NCI-H2029 (cell line): ENCODE measurements around the gene MICU1.

ENCODE experiments used
- DNase-seq: peaks from one replicate; lab custom pipeline; 2025; lab: John Stamatoyannopoulos, UW

The MICU1 gene

GRCh38 chr10:72630144-72630543, 4.3 kb upstream of the MICU1 start:
- DNase-seq, result no peak

GRCh38 chr10:72626444-72626754, 520 bp upstream of the MICU1 start:
- DNase-seq, result no peak

- no peak for DNase-seq
Observed at GRCh38 chr10:72625276-72625607, 637 bp downstream of the MICU1 start.

- DNase-seq, result no peak
Observed at GRCh38 chr10:72622271-72622670, 3.6 kb downstream of the MICU1 start.

- DNase-seq, result no peak
Observed at GRCh38 chr10:72616716-72617115, 9.2 kb downstream of the MICU1 start.

GRCh38 chr10:72615970-72616369, 9.9 kb downstream of the MICU1 start:
- no peak for DNase-seq

GRCh38 chr10:72612203-72612826, 13.6 kb downstream of the MICU1 start:
- DNase-seq, result peak; percentile 63

- no peak for DNase-seq
Observed at GRCh38 chr10:72611783-72612182, 14.1 kb downstream of the MICU1 start.

- DNase-seq, result no peak
Observed at GRCh38 chr10:72610466-72610865, 15.4 kb downstream of the MICU1 start.

GRCh38 chr10:72605122-72605521, 20.8 kb downstream of the MICU1 start:
- no peak for DNase-seq

GRCh38 chr10:72601144-72601543, 24.7 kb downstream of the MICU1 start:
- DNase-seq, result no peak

GRCh38 chr10:72598769-72599701, 26.8 kb downstream of the MICU1 start:
- DNase-seq, result no peak

GRCh38 chr10:72597897-72598296, 28.0 kb downstream of the MICU1 start:
- no peak for DNase-seq

- no peak for DNase-seq
Observed at GRCh38 chr10:72595436-72595835, 30.4 kb downstream of the MICU1 start.

GRCh38 chr10:72593963-72594362, 31.9 kb downstream of the MICU1 start:
- no peak for DNase-seq

GRCh38 chr10:72588266-72588665, 37.6 kb downstream of the MICU1 start:
- no peak for DNase-seq

- no peak for DNase-seq
Observed at GRCh38 chr10:72587568-72587967, 38.3 kb downstream of the MICU1 start.

- DNase-seq, result no peak
Observed at GRCh38 chr10:72574636-72575035, 51.2 kb downstream of the MICU1 start.

- DNase-seq, result no peak
Observed at GRCh38 chr10:72573079-72573478, 52.8 kb downstream of the MICU1 start.

- DNase-seq, result no peak
Observed at GRCh38 chr10:72567889-72568640, 57.8 kb downstream of the MICU1 start.

- DNase-seq, result no peak
Observed at GRCh38 chr10:72567421-72567820, 58.5 kb downstream of the MICU1 start.

GRCh38 chr10:72564596-72564995, 61.3 kb downstream of the MICU1 start:
- DNase-seq, result no peak

GRCh38 chr10:72563327-72563932, 62.4 kb downstream of the MICU1 start:
- no peak for DNase-seq
